ENCODE results near the gene NCAM1. TPM values are rescaled to one million over a fixed set of nuclear protein-coding genes. Genes with fewer than 3 reads are reported as not detected.

Gene NCAM1
- total RNA-seq, 1 donor from 2014 or later = 33.6 TPM

DNA sequence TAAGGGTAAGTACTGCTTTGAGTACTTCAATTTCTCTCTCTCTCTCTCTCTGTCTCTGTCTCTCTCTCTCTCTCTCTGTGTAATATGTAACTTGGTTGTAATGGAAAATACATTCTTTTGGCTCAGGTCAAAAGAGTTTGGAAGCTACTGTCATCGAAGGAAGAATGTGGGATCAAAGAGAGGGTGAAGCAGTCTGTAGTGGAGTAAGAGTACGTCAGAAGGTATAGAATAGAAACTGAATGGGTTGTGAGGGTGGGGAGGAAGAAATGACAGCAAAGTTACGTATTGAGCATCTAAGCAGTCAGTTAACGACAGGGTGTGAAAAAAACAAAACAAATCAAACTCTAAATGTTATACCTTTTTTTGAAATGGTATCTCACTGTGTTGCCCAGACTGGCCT is 10.0 kb downstream of the NCAM1 start:
- intact Hi-C loops (cut with DNase I) = no loop called here
- Histone ChIP-seq H3K4me3 (no peak overlapping the region), H3K9me3 (no peaks in the 10 kb centered on the region), H3K27ac (no peak overlapping the region), H3K36me3 (no peaks in the 10 kb centered on the region), H3K4me1 (no peaks in the 10 kb centered on the region), H3K27me3 (no peaks in the 10 kb centered on the region)
- TF ChIP-seq POLR2A (IDR thresholded peaks at IDR 0.05) (no peak), POLR2AphosphoS5 (IDR thresholded peaks at IDR 0.05; ENCODE audit: insufficient read depth in 1 of 2, low read depth in 1 of 2) (no peak)
- TF ChIP-seq, protein P1, sequence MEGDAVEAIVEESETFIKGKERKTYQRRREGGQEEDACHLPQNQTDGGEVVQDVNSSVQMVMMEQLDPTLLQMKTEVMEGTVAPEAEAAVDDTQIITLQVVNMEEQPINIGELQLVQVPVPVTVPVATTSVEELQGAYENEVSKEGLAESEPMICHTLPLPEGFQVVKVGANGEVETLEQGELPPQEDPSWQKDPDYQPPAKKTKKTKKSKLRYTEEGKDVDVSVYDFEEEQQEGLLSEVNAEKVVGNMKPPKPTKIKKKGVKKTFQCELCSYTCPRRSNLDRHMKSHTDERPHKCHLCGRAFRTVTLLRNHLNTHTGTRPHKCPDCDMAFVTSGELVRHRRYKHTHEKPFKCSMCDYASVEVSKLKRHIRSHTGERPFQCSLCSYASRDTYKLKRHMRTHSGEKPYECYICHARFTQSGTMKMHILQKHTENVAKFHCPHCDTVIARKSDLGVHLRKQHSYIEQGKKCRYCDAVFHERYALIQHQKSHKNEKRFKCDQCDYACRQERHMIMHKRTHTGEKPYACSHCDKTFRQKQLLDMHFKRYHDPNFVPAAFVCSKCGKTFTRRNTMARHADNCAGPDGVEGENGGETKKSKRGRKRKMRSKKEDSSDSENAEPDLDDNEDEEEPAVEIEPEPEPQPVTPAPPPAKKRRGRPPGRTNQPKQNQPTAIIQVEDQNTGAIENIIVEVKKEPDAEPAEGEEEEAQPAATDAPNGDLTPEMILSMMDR (IDR thresholded peaks at IDR 0.05) = no peak
- no peak for DNase-seq (ENCODE audit: extremely low spot score in 2 of 2)

DNA sequence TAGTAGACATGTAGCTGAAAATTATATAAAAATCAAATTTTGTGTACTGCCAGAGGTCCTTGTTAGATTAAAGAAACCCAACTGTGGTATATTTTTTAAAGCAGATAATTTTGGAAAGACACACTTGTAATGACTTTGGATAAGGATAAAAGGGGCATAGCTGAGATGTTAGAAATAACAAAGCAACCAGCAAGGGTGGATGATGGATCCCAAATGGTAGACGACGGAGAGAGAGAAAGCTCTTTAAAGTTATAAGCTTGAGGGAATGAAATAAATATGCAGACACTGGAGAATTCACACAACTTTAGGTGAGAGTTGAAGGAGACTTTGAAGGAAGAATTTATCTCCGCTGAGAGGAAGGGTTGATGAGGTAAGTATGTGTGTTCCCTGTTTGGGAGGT is 10.6 kb downstream of the NCAM1 start:
- H3K4me3 ChIP-seq = no peak overlapping the region
- H3K36me3 ChIP-seq = no peaks in the 10 kb centered on the region
- no peaks in the 10 kb centered on the region for H3K4me1 ChIP-seq
- TF ChIP-seq, protein P1 (IDR thresholded peaks at IDR 0.05) = no peak
- TF ChIP-seq POLR2AphosphoS5 (IDR thresholded peaks at IDR 0.05; ENCODE audit: insufficient read depth in 1 of 2, low read depth in 1 of 2) (no peak), POLR2A (IDR thresholded peaks at IDR 0.05) (no peak)
- intact Hi-C loops (cut with DNase I) = no loop called here
- H3K9me3 ChIP-seq = no peaks in the 10 kb centered on the region
- no peaks in the 10 kb centered on the region for H3K27me3 ChIP-seq
- no peak for DNase-seq (ENCODE audit: extremely low spot score in 2 of 2)
- no peak overlapping the region for H3K27ac ChIP-seq

DNA sequence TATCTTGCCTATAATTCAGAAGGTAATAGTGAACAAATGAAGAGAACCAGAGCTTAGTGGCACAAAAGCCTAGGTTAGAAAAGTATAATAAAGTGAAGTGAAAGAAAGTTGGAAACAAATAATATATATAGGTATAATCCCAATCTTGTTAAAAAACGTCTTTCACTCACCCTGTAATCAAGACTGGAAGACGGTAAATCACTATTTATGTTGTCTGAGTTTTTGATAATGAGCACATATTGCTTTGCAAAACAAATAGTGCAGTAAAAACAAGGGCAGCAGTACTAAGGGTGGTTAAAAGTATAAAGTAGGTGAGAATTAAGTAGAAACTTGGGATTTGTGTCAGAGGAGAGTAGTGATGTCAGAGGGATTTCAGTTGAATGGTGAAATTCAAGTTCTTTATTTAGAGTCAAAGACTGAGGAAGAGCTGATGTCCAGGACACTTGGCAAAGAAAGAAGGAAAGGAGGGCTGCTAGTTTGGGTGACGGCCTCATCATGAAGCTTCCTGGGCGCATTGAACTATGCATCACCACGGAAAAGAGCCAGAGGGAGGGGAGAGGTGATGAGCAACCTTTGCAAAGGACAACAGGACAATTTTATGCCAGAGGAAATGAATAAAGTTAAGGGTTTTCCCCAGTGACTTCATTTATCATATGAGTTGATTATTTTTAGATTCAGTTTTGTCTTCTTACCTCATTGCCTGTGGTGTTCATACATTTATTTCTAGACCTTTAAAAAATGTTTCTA is 11.4 kb downstream of the NCAM1 start:
- no peaks in the 10 kb centered on the region for H3K4me1 ChIP-seq
- H3K36me3 ChIP-seq = no peaks in the 10 kb centered on the region
- H3K9me3 ChIP-seq = no peaks in the 10 kb centered on the region
- TF ChIP-seq, protein P1 (IDR thresholded peaks at IDR 0.05) = no peak
- TF ChIP-seq POLR2A (IDR thresholded peaks at IDR 0.05) (no peak), POLR2AphosphoS5 (IDR thresholded peaks at IDR 0.05; ENCODE audit: insufficient read depth in 1 of 2, low read depth in 1 of 2) (no peak)
- intact Hi-C loops (cut with DNase I) = no loop called here
- H3K4me3 ChIP-seq = no peak overlapping the region
- H3K27me3 ChIP-seq = no peaks in the 10 kb centered on the region
- no peak overlapping the region for H3K27ac ChIP-seq
- no peak for DNase-seq (ENCODE audit: extremely low spot score in 2 of 2)

DNA sequence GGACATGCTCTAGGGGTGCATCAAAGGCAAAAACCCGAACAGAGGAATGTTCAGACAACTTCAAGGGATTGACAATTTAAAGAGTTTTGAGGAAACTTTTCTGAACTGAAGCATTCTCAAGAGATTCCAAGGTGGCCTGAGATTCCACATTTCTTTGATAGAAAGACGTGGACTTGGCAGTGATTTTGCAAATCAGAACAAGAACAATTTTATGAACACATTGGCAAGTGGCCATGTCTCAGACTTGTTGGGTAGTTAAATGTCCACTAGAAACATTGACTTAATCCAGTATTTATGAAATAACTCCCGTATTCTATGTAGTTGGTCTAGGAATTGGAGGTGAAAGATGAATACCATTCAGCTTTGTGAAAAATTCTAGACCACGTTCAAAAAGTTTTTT is 13.8 kb downstream of the NCAM1 start:
- intact Hi-C loops (cut with DNase I) = no loop called here
- H3K9me3 ChIP-seq = no peaks in the 10 kb centered on the region
- no peaks in the 10 kb centered on the region for H3K36me3 ChIP-seq
- TF ChIP-seq, protein P1 (IDR thresholded peaks at IDR 0.05) = no peak
- TF ChIP-seq POLR2AphosphoS5 (IDR thresholded peaks at IDR 0.05; ENCODE audit: insufficient read depth in 1 of 2, low read depth in 1 of 2) (no peak), POLR2A (IDR thresholded peaks at IDR 0.05) (no peak)
- DNase-seq (ENCODE audit: extremely low spot score in 2 of 2) = no peak
- H3K4me1 ChIP-seq = no peaks in the 10 kb centered on the region
- no peak overlapping the region for H3K4me3 ChIP-seq
- no peak overlapping the region for H3K27ac ChIP-seq
- no peaks in the 10 kb centered on the region for H3K27me3 ChIP-seq

DNA sequence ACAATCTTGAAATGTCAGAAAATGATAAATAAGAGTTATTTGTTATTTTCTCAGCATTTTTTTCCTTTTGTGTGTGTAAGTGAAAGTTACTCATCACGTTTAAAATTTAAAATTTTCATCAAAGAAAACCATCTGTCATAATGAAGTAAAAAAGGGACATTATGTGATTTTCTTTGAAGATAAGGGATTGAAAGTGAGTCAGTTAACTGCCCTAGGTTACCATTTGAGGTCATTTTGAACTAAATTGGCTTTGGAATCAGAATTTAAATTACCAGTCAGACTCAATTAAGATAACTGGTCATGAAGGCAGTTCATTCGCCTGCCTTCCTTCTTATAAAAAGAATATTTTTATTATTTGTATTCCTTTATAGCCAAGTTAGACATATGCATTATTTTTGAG is 14.3 kb downstream of the NCAM1 start:
- Histone ChIP-seq H3K27me3 (no peaks in the 10 kb centered on the region), H3K4me3 (no peak overlapping the region), H3K27ac (no peak overlapping the region), H3K9me3 (no peaks in the 10 kb centered on the region), H3K36me3 (no peaks in the 10 kb centered on the region), H3K4me1 (no peaks in the 10 kb centered on the region)
- DNase-seq (ENCODE audit: extremely low spot score in 2 of 2) = no peak
- TF ChIP-seq, protein P1 (IDR thresholded peaks at IDR 0.05) = no peak
- TF ChIP-seq POLR2AphosphoS5 (IDR thresholded peaks at IDR 0.05; ENCODE audit: insufficient read depth in 1 of 2, low read depth in 1 of 2) (no peak), POLR2A (IDR thresholded peaks at IDR 0.05) (no peak)
- intact Hi-C loops (cut with DNase I) = no loop called here

Data from vagina (tissue), 2 donors.